GM23248 (cell line): Measurements from ENCODE around the gene MARK3.

Source experiments
- EZH2 ChIP-seq: fragments of 200-600 bp; sonication (generic); IDR thresholded peaks from 2 replicates; pipeline ENCODE4 v1.6.1; 2018; ENCODE audit warnings: antibody characterized with exemption, mild to moderate bottlenecking; ENCODE audit not compliant: insufficient read depth, poor library complexity, severe bottlenecking
- EZH2phosphoT487 ChIP-seq: fragments of 200-600 bp; sonication (generic); IDR thresholded peaks from 2 replicates; pipeline ENCODE4 v1.6.1; 2018; ENCODE audit warnings: antibody characterized with exemption, moderate library complexity, mild to moderate bottlenecking, low read depth; ENCODE audit not compliant: insufficient read depth

DNA sequence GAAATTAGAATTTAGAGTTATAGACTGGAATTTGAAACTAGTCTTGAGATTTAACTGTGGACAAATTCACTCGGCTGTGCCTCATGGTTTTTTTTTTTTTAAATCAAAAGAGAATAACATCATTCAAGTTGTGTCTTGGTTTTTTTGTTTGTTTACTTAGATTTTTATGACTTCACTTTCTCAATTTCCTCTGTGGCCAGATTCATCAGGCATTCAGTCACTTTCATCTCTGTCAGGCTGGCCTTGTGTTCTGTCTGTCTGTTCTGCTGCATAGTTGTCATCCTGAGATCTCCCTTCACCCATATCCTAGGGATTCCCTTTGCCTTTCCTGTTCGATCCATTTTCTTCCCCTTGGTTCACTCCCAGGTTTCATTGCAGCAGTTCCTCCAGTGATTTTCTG is 10.0 kb downstream of the MARK3 start:
- TF ChIP-seq EZH2 (no peak), EZH2phosphoT487 (no peak)
